HG03196 (cell line): ENCODE data around the gene ZDHHC9.

Experiments used
- ATAC-seq: cut with Tn5 transposase; IDR thresholded peaks from one replicate; pipeline ENCODE4 v1.9.1; 2021; ENCODE audit not compliant: unreplicated experiment

Gene ZDHHC9

DNA sequence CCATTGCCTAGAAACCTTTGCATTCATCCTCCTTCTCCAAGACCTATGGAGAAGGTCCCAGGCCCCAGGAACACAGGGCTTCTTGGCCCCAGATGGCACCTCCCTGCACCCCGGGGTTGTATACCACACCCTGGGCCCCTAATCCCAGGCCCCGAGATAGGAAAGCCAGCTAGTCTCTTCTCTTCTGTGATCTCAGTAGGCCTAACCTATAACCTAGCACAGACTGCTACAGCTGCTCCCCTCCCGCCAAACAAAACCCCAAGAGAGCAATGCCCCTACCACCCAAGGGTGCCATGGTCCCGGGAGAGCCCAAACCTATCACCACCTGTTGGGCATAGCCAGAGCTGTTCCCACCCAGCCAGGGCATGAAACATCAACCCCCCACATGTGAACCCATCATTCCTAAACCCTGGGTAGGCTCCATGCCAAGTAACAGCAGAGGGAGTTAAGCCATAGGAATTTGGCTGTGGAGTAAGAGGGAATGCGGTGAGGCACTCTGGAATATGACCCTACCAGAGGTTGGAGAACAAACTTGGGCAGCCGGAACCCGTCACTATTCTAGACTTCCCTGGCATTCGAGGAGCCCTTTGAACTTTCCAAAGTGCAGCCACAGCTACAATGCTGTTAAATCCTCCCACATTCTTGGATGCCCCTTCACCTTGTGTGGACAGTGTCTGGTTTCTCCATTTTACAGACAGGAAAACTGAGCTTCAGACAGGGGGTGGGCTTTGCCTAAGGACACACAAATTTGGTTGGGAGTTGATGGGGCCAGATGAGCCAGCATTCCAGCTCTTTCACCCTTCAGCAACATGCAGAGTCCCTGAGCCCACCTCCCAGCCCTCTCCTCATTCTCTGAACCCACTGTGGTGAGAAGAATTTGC lies 74.9 kb downstream of the ZDHHC9 start:
- no peak for ATAC-seq

GRCh38 chrX:129768186-129768585 lies 75.5 kb downstream of the ZDHHC9 start:
- no peak for ATAC-seq

DNA sequence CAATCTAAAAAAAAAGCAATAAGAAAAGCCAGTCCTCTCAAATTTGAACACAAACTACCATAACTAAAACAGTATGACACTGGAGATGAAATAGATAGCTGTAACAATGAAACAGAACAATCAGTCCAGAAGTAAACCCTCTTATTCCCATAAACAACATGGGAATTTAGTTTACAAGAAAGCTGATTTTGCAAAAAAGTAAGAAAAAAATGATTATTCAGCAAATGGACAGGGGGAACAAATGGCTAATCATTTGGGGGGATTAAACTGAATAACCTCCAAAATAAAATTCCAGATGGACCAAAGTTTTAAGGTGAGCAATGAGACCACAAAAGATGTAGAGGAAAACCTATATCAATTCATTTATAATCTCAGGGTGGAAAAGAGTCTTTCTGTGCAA lies 80.0 kb downstream of the ZDHHC9 start:
- ATAC-seq, result no peak

- no peak for ATAC-seq
Measured at GRCh38 chrX:129762448-129762847, 81.2 kb downstream of the ZDHHC9 start.

DNA sequence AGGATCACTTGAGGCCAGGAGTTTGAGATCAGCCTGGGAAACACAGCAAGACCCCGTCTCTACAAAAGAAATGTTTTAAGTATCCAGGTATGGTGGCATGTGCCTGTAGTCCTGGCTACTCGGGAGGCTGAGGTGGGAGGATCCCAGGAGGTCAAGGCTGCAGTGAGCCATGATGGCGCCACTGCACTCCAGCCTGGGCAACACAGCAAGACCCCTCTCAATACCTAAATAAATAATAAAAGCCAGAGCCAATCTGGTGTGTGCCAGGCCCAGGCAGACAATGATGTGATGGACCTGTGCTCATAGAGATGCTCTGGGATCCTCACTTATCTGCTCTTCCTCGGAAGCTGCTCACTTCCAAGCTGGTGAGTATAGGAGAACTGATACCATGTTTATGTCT lies 82.1 kb downstream of the ZDHHC9 start:
- ATAC-seq, result no peak

GRCh38 chrX:129760981-129761380 lies 82.7 kb downstream of the ZDHHC9 start:
- ATAC-seq, result no peak

DNA sequence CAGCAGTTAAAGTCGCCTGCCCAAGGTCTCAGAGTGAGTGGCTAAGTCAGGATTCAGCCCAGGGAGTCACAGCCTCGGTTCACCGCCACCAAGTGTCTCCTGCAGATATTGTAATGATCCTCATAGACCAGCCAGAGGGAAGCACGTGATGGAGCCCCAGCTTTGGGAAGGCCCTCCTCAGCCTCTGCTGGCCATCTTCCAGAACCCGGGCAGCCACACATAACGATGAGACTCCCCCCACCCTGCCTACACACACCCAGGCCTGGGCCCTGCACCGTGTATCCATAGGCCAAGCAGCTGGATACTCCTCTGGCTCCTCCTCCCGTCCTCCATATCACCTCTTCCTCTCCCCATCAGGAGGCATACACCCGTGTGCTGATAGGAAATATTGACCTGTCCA lies 83.5 kb downstream of the ZDHHC9 start:
- ATAC-seq, result no peak

GRCh38 chrX:129759576-129760061 lies 84.1 kb downstream of the ZDHHC9 start:
- ATAC-seq, result no peak

DNA sequence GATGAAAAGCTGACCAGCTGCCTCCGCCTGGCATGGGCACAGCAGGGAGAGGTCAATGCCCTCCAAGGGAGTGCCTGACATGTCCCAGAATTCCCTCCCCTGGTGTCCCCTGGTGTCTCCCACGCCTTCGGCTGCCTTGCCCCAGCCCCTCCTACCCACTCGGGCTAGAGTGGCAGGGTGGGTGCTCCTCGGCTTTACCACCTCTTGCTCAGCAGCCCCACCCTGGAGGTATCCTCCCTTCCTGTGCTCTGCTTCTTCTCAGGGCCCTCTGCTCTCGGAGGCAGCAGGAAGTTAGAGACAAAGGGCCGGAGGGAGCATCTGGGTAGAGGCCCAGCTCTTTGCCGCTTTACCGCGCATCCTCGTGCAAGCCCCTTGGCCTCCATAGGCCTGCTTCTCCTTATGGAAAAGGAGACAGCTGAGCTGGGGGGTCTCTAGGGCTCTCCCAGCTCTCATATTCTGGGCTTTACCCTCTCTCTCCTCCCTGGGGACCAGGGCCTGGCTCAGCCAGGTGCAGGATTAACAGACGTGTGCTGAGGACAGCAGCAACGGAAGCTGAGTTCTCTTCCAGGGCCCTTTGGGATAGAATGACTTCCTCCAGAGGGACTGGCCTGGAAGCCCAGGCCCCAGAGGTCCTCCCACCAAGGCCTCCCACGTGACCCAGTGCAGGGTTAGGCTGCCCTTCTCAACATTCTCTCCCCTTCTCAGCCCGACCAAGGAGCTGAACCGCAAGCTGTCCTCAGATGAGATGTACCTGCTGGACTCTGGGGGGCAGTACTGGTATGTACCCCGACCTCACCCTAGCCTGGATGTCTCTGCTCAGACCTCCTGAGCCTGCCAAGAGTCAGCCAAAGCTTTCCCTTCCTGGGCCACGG lies 87.7 kb downstream of the ZDHHC9 start:
- ATAC-seq, result no peak

DNA sequence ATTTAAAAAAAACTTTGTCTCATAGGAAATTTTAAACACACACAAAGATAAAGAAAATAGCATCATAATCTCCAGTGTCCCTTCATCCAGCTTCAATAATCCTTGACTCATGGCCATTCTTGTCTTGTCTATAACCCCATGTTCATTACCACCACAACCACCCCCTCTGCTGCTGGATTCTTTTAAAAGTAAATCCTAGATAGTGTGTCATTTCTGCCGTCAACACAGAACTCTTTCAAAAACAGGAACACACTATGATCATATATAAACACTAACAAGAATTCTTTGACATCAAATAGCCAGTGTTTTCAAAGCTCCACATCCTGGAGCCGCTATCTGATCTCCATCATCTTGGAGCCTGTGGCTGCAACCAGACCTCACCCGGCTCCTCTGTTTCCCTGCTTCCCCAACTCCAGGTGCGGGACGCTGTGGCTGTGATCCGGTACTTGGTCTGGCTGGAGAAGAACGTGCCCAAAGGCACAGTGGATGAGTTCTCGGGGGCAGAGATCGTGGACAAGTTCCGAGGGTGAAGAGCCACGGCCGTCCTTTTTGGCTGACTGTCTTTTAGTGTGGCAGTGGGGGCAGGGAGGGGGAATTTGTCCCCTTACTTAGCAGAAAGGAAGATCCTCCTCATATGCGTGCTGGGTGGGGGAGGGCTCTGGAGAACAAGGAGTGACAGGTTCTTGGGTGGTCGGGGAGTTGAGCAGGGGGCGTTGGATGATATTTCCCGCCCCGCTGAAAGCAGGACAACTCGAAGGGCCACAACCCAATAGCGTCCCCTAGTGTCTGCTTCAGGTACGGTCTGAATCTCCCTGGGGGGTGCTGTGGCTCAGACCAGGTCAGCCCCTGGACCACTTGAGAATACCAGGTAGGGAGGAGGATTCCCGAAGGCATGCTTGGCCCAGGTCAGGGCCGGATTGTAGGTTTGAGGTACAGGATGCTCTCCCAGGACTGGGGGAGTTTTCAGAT lies 89.3 kb downstream of the ZDHHC9 start:
- no peak for ATAC-seq
